Bone marrow (tissue), 2 donors: ENCODE data around the gene UQCRQ.
"Not testable (repeated sequence)": the region's sequence is repeated elsewhere in the genome, so short reads cannot be mapped to it uniquely, and the experiment has no call there.

Experiments
- DNase-seq, 2 donors: peaks; one replicate each; lab custom pipeline; 2025; lab: John Stamatoyannopoulos, UW

The UQCRQ gene

GRCh38 chr5:132834057-132834456 lies 32.4 kb upstream of the UQCRQ start:
- no peak for DNase-seq

- DNase-seq, result no peak
Observed at GRCh38 chr5:132836852-132837251, 29.6 kb upstream of the UQCRQ start.

GRCh38 chr5:132837868-132838267 lies 28.6 kb upstream of the UQCRQ start:
- DNase-seq, result no peak

- no peak for DNase-seq
Observed at GRCh38 chr5:132838516-132839282, 27.7 kb upstream of the UQCRQ start.

GRCh38 chr5:132839426-132840301 lies 26.8 kb upstream of the UQCRQ start:
- DNase-seq, result no peak

- no peak for DNase-seq
Observed at GRCh38 chr5:132840313-132840712, 26.1 kb upstream of the UQCRQ start.

GRCh38 chr5:132840896-132841295 lies 25.5 kb upstream of the UQCRQ start:
- DNase-seq, result no peak

- DNase-seq, result no peak
Observed at GRCh38 chr5:132841305-132841704, 25.1 kb upstream of the UQCRQ start.

GRCh38 chr5:132848270-132848669 lies 18.2 kb upstream of the UQCRQ start:
- no peak for DNase-seq

GRCh38 chr5:132849347-132849746 lies 17.1 kb upstream of the UQCRQ start:
- DNase-seq, result no peak

GRCh38 chr5:132850066-132850465 lies 16.4 kb upstream of the UQCRQ start:
- no peak for DNase-seq

GRCh38 chr5:132853323-132853722 lies 13.1 kb upstream of the UQCRQ start:
- DNase-seq, result no peak

- no peak for DNase-seq
Observed at GRCh38 chr5:132853790-132854189, 12.7 kb upstream of the UQCRQ start.

- DNase-seq, result no peak
Observed at GRCh38 chr5:132854301-132854700, 12.1 kb upstream of the UQCRQ start.

- DNase-seq, result not testable (repeated sequence)
Observed at GRCh38 chr5:132854992-132855391, 11.4 kb upstream of the UQCRQ start.

- no peak for DNase-seq
Observed at GRCh38 chr5:132856011-132856410, 10.4 kb upstream of the UQCRQ start.

- no peak for DNase-seq
Observed at GRCh38 chr5:132859889-132860437, 6.5 kb upstream of the UQCRQ start.

GRCh38 chr5:132860742-132861141 lies 5.7 kb upstream of the UQCRQ start:
- no peak for DNase-seq

- no peak for DNase-seq
Observed at GRCh38 chr5:132865668-132866341, 637 bp upstream of the UQCRQ start.

GRCh38 chr5:132867046-132867451 lies 607 bp downstream of the UQCRQ start:
- DNase-seq, result no peak

- DNase-seq, result no peak
Observed at GRCh38 chr5:132868754-132869153, 2.3 kb downstream of the UQCRQ start.

GRCh38 chr5:132870801-132871200 lies 4.4 kb downstream of the UQCRQ start:
- DNase-seq, result no peak
